Upper lobe of left lung (tissue), 4 donors: ENCODE data around the gene CYP2A7.
"Not testable (repeated sequence)": the region's sequence is repeated elsewhere in the genome, so short reads cannot be mapped to it uniquely, and the experiment has no call there.

Experiments
- CTCF ChIP-seq, 6 experiments: fragments of 450-650 bp in 4 of 6; fragments of 200-600 bp in 2 of 6; sonication (generic) in 2 of 6; IDR thresholded peaks; one replicate each; pipeline ENCODE4 v1.5.1; 2016 to 2019; ENCODE audit warnings: antibody characterized with exemption in 6 of 6
- POLR2A ChIP-seq, 4 donors: fragments of 450-650 bp; IDR thresholded peaks; one replicate each; pipeline ENCODE4 v1.5.1; 2016 to 2017; ENCODE audit warnings: antibody characterized with exemption in 4 of 4, mild to moderate bottlenecking in 2 of 4

- not testable (repeated sequence) for TF ChIP-seq CTCF, POLR2A (IDR thresholded peaks at IDR 0.05)
These were observed 35.3 kb downstream of the CYP2A7 start for GRCh38 chr19:40846722-40847121.
